ENCODE measurements around the gene CTNNA3. TPM values are rescaled to one million over a fixed set of nuclear protein-coding genes. Genes with fewer than 3 reads are reported as not detected.

CTNNA3 gene
- total and polyA plus RNA-seq, 2 of the 4 experiments (the other 2 are of a cell fraction): 0.19 to 0.90 TPM

DNA sequence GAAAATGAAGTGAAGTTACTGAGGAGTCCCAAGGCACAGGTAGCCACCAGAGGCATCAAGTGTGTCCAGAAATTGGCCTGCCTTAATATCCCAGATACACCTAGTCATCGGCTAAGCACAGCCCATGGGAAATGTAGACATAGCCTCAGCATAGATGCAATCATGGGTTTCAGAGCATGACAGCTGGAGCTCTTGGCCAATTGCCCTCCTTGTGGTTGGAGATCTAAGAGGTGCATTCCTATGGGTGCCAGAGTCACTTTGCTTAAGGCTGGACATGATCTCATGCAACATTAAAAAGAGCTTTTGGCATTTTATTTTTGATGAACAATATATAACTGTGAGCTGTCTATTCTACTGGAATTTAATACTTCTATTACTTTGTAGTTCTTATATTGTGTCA is 1528.2 kb downstream of the CTNNA3 start:
- Histone ChIP-seq H2AK9ac (replicated peaks; ENCODE audit: low read depth, low read length, poor library complexity) (no peak overlapping the region), H4K5ac (ENCODE audit: low read depth, low read length) (no peak overlapping the region), H3K56ac (ENCODE audit: extremely low read depth, insufficient read depth, low read length) (no peak overlapping the region), H3K4me3 (ENCODE audit: insufficient read depth, low read depth, low read length) (no peak overlapping the region), H4K91ac (ENCODE audit: insufficient read depth, low read depth, low read length) (no peak overlapping the region), H3K14ac (replicated peaks; ENCODE audit: low read depth, low read length) (no peak overlapping the region), H3K9me1 (ENCODE audit: insufficient read depth, low read length) (no peaks in the 10 kb centered on the region), H2BK120ac (ENCODE audit: low read depth, low read length) (no peak overlapping the region), H3K27ac (ENCODE audit: insufficient read depth, low read length) (no peak overlapping the region), H3K4me1 (ENCODE audit: control insufficient read depth, insufficient read depth, low read length) (no peaks in the 10 kb centered on the region), H2BK20ac (ENCODE audit: low read depth, low read length) (no peak overlapping the region), H3K36me3 (ENCODE audit: control insufficient read depth, insufficient read depth, low read length) (no peaks in the 10 kb centered on the region), H3K4me2 (ENCODE audit: low read depth, low read length) (no peak overlapping the region), H2AFZ (replicated peaks; ENCODE audit: low read length, poor library complexity) (no peak overlapping the region), H3K18ac (ENCODE audit: low read depth, low read length) (no peak overlapping the region), H2AK5ac (ENCODE audit: low read depth, low read length) (no peak overlapping the region), H3K4ac (ENCODE audit: low read depth, low read length) (no peak overlapping the region), H3K23ac (ENCODE audit: low read depth, low read length) (no peak overlapping the region), H3K9ac (ENCODE audit: low read depth, low read length) (no peak overlapping the region), H2BK15ac (ENCODE audit: low read depth, low read length) (no peak overlapping the region), H4K20me1 (ENCODE audit: insufficient read depth, low read length) (no peaks in the 10 kb centered on the region), H4K8ac (ENCODE audit: low read depth in 2 of 2, low read length in 2 of 2) (no peak overlapping the region), H3K9me3 (ENCODE audit: control insufficient read depth, insufficient read depth, low read length) (no peaks in the 10 kb centered on the region), H3K79me1 (ENCODE audit: low read depth in 1 of 2, low read length in 2 of 2) (no peaks in the 10 kb centered on the region), H2BK5ac (ENCODE audit: low read depth, low read length, poor library complexity, severe bottlenecking) (no peak overlapping the region), H3K27me3 (ENCODE audit: control insufficient read depth, insufficient read depth, low read length) (no peaks in the 10 kb centered on the region)
- intact Hi-C loops (cut with micrococcal nuclease): no loop called here
- no peak for TF ChIP-seq POLR2A (IDR thresholded peaks at IDR 0.05; ENCODE audit: low read depth, low read length)
- TF ChIP-seq RAD21 (IDR thresholded peaks at IDR 0.05; ENCODE audit: low read length): no peak
- no peak for TF ChIP-seq CEBPB (IDR thresholded peaks at IDR 0.05; ENCODE audit: low read depth, low read length)
- TF ChIP-seq BHLHE40 (IDR thresholded peaks at IDR 0.05; ENCODE audit: low read depth, low read length): no peak
- no peak for TF ChIP-seq CHD1 (IDR thresholded peaks at IDR 0.05; ENCODE audit: low read depth, low read length)
- DNase-seq (no peak), ATAC-seq (ENCODE audit: low read depth) (no peak)
- ChIA-PET CTCF (interaction anchor here (0.6 kb wide), 1 partner anchor 821 kb away, joined by 5 read pairs; no protein-coding TSS in a partner anchor), POLR2A (ENCODE audit: unreplicated experiment) (no interaction called here)
- BruUV-seq (replicated peaks): no TSS peak
- no CpG with 5 or more reads among the region's 1 CpG for WGBS, 2 experiments (ENCODE audit: extremely low coverage in 2 of 2, insufficient read length in 1 of 2)
- in situ Hi-C loops (cut with MboI; ENCODE audit: low sequenced_read_pairs): no loop called here
- dilution Hi-C loops (cut with HindIII; ENCODE audit: low sequenced_read_pairs, unreplicated experiment): no loop called here
